ENCODE measurements around the gene PA2G4.

Gene PA2G4

DNA sequence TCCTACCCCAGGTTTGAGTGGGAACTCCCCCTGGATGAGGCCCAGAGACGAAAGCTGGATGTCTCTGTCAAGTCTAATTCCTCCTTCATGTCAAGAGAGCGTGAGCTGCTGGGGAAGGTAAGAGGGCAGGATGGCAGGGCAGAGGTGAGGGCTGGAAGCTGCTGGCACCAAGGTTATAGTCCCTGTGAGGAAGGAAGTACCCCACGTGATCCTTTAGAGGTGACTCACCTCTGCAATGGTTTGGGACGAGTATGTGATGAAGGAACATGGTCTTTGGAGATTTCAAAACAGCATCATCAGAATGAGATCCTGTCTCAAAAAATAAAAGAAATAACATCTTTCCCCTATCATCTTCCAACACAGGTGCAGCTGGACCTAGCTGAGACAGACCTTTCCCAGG is 38.9 kb downstream of the PA2G4 start:
- TF ChIP-seq L3MBTL2 (conservative IDR thresholded peaks at IDR 0.05) (no peak), LEF1 (IDR thresholded peaks at IDR 0.05; ENCODE audit: borderline replicate concordance) (no peak), ELF4 (IDR thresholded peaks at IDR 0.05) (no peak), SP1 (IDR thresholded peaks at IDR 0.05) (no peak), FOXM1 (IDR thresholded peaks at IDR 0.05; ENCODE audit: borderline replicate concordance) (no peak), TARDBP (IDR thresholded peaks at IDR 0.05) (no peak)
- POLR2A ChIA-PET, result interaction anchor here (2.4 to 5.9 kb wide), 2 partner anchors 9 to 15 kb away, joined by 8 to 28 read pairs; partner anchors contain the start of genes ESYT1 and MYL6B
- DNase-seq (ENCODE audit: extremely low spot score), result no peak
- CTCF ChIA-PET, result interaction anchor here (0.5 kb wide), 1 partner anchor 96 kb away, joined by 3 read pairs; no protein-coding TSS in a partner anchor

DNA sequence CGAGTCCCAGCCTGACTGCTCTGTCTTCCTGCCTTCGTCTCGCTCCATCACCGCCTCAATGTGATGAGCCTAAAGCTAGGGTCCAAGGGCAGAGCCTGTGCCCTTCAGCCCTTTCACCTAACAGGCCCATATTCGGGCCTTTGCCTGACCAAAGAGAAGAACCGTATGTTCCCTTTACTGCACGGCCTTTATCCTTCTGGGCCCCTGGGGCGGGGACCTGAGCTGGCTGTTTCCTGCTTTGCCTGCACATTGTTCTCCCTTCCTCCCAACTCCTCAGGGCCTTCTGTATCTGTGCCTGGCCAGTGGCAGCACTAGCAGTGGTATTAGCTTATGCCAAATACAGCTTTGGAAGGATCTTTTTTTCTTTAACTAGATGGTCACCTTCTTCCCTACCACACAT is 39.5 kb downstream of the PA2G4 start:
- TF ChIP-seq FOXA1 (IDR thresholded peaks at IDR 0.05), result no peak
- POLR2A ChIA-PET, result interaction anchor here (0.7 to 5.9 kb wide), 8 partner anchors 8 to 78 kb away, joined by 3 to 28 read pairs (median 4); partner anchors contain the start of genes ESYT1, MYL6B, RNF41 and ZC3H10
- DNase-seq (ENCODE audit: extremely low spot score), result no peak
- CTCF ChIA-PET, result interaction anchor here (0.7 kb wide), 1 partner anchor 11 kb away, joined by 3 read pairs; no protein-coding TSS in a partner anchor

DNA sequence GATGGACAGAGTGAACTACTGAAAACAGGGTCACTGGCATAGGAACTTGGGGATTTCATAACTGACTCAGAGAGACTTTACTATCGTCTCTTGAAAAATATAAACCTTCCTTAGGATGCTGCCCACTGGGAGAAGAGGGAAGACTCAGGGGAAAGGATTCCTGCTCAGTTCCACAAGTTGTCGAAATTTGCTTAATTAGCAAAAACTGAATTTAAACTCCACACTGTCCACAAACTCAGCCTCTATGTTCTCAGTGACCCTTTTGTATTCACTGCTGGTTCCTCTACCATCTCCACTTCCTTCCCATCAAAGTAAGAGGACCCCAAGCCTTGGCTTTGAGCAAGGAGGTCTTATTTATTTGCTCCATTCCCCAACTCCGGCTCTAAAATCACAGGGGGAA is 40.9 kb downstream of the PA2G4 start:
- TF ChIP-seq FOXM1 (IDR thresholded peaks at IDR 0.05; ENCODE audit: borderline replicate concordance) (no peak), ARNT (IDR thresholded peaks at IDR 0.05) (no peak), ELF4 (IDR thresholded peaks at IDR 0.05) (no peak), HDGF (IDR thresholded peaks at IDR 0.05; ENCODE audit: borderline replicate concordance) (no peak), L3MBTL2 (conservative IDR thresholded peaks at IDR 0.05) (no peak), FOXA1 (IDR thresholded peaks at IDR 0.05) (no peak), SP1 (IDR thresholded peaks at IDR 0.05) (no peak), NFRKB (IDR thresholded peaks at IDR 0.05) (no peak), SUZ12 (IDR thresholded peaks at IDR 0.05) (no peak), ZNF384 (IDR thresholded peaks at IDR 0.05) (no peak), CTBP1 (IDR thresholded peaks at IDR 0.05; ENCODE audit: borderline replicate concordance) (no peak), BHLHE40 (IDR thresholded peaks at IDR 0.05; ENCODE audit: borderline replicate concordance) (no peak), TARDBP (IDR thresholded peaks at IDR 0.05) (no peak), LEF1 (IDR thresholded peaks at IDR 0.05; ENCODE audit: borderline replicate concordance) (no peak)
- TF ChIP-seq, protein P1, sequence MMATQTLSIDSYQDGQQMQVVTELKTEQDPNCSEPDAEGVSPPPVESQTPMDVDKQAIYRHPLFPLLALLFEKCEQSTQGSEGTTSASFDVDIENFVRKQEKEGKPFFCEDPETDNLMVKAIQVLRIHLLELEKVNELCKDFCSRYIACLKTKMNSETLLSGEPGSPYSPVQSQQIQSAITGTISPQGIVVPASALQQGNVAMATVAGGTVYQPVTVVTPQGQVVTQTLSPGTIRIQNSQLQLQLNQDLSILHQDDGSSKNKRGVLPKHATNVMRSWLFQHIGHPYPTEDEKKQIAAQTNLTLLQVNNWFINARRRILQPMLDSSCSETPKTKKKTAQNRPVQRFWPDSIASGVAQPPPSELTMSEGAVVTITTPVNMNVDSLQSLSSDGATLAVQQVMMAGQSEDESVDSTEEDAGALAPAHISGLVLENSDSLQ (IDR thresholded peaks at IDR 0.05), result no peak
- DNase-seq (ENCODE audit: extremely low spot score), result no peak
- ChIA-PET CTCF (interaction anchor here (0.5 kb wide), 1 partner anchor 11 kb away, joined by 3 read pairs; no protein-coding TSS in a partner anchor), POLR2A (interaction anchor here (1.9 to 5.9 kb wide), 2 partner anchors 17 to 27 kb away, joined by 6 to 28 read pairs; partner anchors contain the start of genes ESYT1 and ZC3H10)

DNA sequence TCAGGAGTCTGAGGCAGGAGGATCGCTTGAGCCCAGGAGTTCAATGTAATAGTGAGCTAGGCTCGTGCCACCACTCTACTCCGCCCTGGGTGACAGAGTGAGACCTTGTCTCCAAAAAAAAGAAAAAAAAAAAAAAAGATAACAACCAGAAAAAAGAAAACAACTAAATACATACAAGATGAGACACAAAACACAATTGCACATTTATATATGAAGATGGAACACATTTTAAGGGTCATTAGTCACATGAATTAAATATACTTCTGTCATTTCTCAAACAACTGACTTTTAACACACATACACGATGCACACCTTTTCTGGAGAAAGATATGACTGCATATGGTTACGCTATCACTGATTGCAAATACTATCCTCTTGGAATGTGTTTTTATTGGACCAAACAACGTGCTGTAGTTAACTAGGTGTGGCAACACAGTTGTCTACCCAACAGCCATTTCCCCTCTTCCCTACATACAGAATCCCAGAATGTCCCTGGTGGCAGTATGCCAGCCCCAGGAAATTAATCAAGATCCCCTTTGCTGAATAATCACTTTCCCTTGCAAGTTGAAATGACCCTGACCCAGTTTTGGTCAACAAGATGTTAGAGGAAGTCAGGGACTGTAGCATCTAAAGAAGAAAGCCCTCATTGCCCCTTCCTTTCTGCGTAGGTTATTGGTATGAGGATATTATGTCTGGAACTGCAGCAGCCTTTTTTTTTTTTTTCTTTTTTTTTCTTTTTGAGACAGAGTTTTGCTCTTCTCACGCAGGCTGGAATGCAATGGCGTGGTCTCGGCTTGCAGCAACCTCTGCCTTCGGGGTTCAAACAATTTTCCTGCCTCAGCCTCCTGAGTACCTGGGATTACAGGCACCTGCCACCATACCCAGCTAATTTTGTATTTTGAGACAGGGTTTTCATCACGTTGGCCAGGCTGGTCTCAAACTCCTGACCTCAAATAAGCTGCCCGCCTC is 42.4 kb downstream of the PA2G4 start:
- CTCF ChIA-PET, result interaction anchor here (0.6 kb wide), 1 partner anchor 70 kb away, joined by 6 read pairs; no protein-coding TSS in a partner anchor
- no peak for DNase-seq (ENCODE audit: extremely low spot score)

DNA sequence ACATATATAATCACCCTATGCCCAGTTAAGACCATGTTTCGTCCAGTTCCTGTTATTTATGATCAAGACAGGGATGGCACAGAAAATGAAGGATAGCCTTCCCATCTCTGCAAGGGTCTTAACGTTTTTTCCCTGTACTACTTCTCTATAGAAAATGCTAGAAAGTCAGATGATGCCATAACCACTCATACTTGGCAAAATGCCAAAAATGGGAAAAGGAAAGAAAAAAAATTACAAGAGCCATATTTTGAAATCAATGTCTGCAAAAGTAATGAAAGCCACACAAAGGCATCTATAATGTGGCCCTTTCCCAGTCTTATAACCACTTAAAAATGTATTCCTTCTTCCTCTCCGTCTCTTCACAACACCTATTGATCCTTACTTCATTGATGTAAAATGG is 46.2 kb downstream of the PA2G4 start:
- POLR2A ChIA-PET, result interaction anchor here (0.7 to 1.0 kb wide), 2 partner anchors 23 to 46 kb away, joined by 3 read pairs; partner anchors contain the start of genes ESYT1 and PA2G4
- no peak for TF ChIP-seq FOXK2 (IDR thresholded peaks at IDR 0.05)
- TF ChIP-seq L3MBTL2 (conservative IDR thresholded peaks at IDR 0.05), result no peak
- TF ChIP-seq ARNT (IDR thresholded peaks at IDR 0.05), result no peak
- no peak for TF ChIP-seq ZNF384 (IDR thresholded peaks at IDR 0.05)
- no peak for TF ChIP-seq BHLHE40 (IDR thresholded peaks at IDR 0.05; ENCODE audit: borderline replicate concordance)
- TF ChIP-seq SUZ12 (IDR thresholded peaks at IDR 0.05), result no peak
- TF ChIP-seq NFRKB (IDR thresholded peaks at IDR 0.05), result no peak
- no peak for TF ChIP-seq CTBP1 (IDR thresholded peaks at IDR 0.05; ENCODE audit: borderline replicate concordance)
- TF ChIP-seq TARDBP (IDR thresholded peaks at IDR 0.05), result no peak
- TF ChIP-seq, protein P1 (IDR thresholded peaks at IDR 0.05), result no peak
- TF ChIP-seq ELF4 (IDR thresholded peaks at IDR 0.05), result no peak
- TF ChIP-seq FOXA1 (IDR thresholded peaks at IDR 0.05), result no peak
- no peak for TF ChIP-seq LEF1 (IDR thresholded peaks at IDR 0.05; ENCODE audit: borderline replicate concordance)
- CTCF ChIA-PET, result no interaction called here
- DNase-seq (ENCODE audit: extremely low spot score), result no peak

More for the DNA sequence above, 42.4 kb downstream of the PA2G4 start:
- TF ChIP-seq ELF4 (IDR thresholded peaks at IDR 0.05) (no peak), HDGF (IDR thresholded peaks at IDR 0.05; ENCODE audit: borderline replicate concordance) (no peak), TARDBP (IDR thresholded peaks at IDR 0.05) (no peak), FOXM1 (IDR thresholded peaks at IDR 0.05; ENCODE audit: borderline replicate concordance) (no peak)
- TF ChIP-seq, protein P1 (IDR thresholded peaks at IDR 0.05), result no peak
- POLR2A ChIA-PET, result no interaction called here

DNA sequence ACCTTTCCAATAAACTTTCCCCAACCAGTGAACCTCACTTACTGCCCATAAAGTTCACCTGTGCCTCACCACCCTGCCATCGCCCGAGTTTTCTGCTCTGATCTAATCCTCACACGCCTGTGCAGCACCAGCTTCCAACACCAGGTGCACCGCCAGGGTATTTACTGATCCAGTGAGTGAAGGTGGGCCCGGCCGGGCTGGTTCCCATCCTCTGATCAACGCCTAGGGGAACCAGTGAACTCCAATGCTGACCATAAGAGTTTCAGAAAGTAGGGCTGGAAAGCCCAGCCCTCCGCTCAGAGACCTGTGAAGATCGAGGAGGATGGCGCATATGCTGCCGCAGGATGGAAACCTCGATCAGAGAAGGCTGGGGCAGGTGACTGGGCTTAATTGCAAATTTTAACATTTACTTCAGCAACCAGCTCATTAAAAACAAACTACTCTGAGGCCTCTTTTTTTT is 47.3 kb downstream of the PA2G4 start:
- peak; percentile 56 for DNase-seq (ENCODE audit: extremely low spot score)
- ChIA-PET POLR2A (interaction anchor here (0.6 to 1.4 kb wide), 10 partner anchors 9 to 159 kb away, joined by 3 to 20 read pairs (median 5); partner anchors contain the start of genes ESYT1, RNF41 and ZC3H10), CTCF (interaction anchor here (0.7 to 1.0 kb wide), 2 partner anchors 24 to 38 kb away, joined by 3 to 5 read pairs; partner anchors contain the start of genes ESYT1 and SMARCC2)
- TF ChIP-seq, protein P1 (IDR thresholded peaks at IDR 0.05), result no peak
- TF ChIP-seq L3MBTL2 (conservative IDR thresholded peaks at IDR 0.05) (no peak; the same call in 1 of the 2 replicates), TARDBP (IDR thresholded peaks at IDR 0.05) (no peak), LEF1 (IDR thresholded peaks at IDR 0.05; ENCODE audit: borderline replicate concordance) (no peak), FOXM1 (IDR thresholded peaks at IDR 0.05; ENCODE audit: borderline replicate concordance) (no peak), FOXA1 (IDR thresholded peaks at IDR 0.05) (no peak), ZNF384 (IDR thresholded peaks at IDR 0.05) (no peak), NFRKB (IDR thresholded peaks at IDR 0.05) (no peak), FOXK2 (IDR thresholded peaks at IDR 0.05) (no peak), ARNT (IDR thresholded peaks at IDR 0.05) (no peak), CTBP1 (IDR thresholded peaks at IDR 0.05; ENCODE audit: borderline replicate concordance) (no peak), BHLHE40 (IDR thresholded peaks at IDR 0.05; ENCODE audit: borderline replicate concordance) (no peak), SP1 (IDR thresholded peaks at IDR 0.05) (no peak), HDGF (IDR thresholded peaks at IDR 0.05; ENCODE audit: borderline replicate concordance) (no peak), SUZ12 (IDR thresholded peaks at IDR 0.05) (no peak), ELF4 (IDR thresholded peaks at IDR 0.05) (no peak)
